Activated naive CD8-positive, alpha-beta T cell treated with anti-CD3 and anti-CD28 coated beads for 36 hours (primary cell): Measurements from ENCODE around the gene ZNF282. TPM values are rescaled to one million over a fixed set of nuclear protein-coding genes. Genes with fewer than 3 reads are reported as not detected.

Experiments used
- DNase-seq: peaks from one replicate; pipeline ENCODE4 v3.0.0; 2021
- H3K27ac Mint-ChIP-seq: one replicate; pipeline ENCODE4 v1.8.0; 2022; ENCODE audit warnings: mild to moderate bottlenecking, moderate library complexity, mixed read lengths
- H3K27me3 Mint-ChIP-seq: one replicate; pipeline ENCODE4 v1.8.0; 2022; ENCODE audit warnings: mild to moderate bottlenecking, mixed read lengths
- H3K36me3 Mint-ChIP-seq: one replicate; pipeline ENCODE4 v1.8.0; 2021; ENCODE audit warnings: mild to moderate bottlenecking, mixed read lengths
- H3K4me1 Mint-ChIP-seq: one replicate; pipeline ENCODE4 v1.8.0; 2021; ENCODE audit warnings: mixed read lengths
- H3K4me3 Mint-ChIP-seq: one replicate; pipeline ENCODE4 v1.8.0; 2022; ENCODE audit warnings: mild to moderate bottlenecking, moderate library complexity, mixed read lengths
- H3K9me3 Mint-ChIP-seq: one replicate; pipeline ENCODE4 v1.8.0; 2022; ENCODE audit warnings: mixed read lengths
- total RNA-seq, 2 experiments: library from RNA; stranded (reverse); gene quantifications; one replicate each; pipeline ENCODE4 v1.2.3, GENCODE V29; 2021

ZNF282 gene
- total RNA-seq, result 10 to 100 TPM; 30.7 to 30.8 TPM

- Mint-ChIP-seq H3K27ac (peak within 1 kb of the TSS; percentile 84), H3K4me1 (peaks cover 34% of the 10 kb centered on the region), H3K27me3 (no peaks in the 10 kb centered on the region), H3K9me3 (no peaks in the 10 kb centered on the region), H3K4me3 (peak within 1 kb of the TSS; percentile 92), H3K36me3 (peaks cover 24% of the 10 kb centered on the region)
- DNase-seq, result peak; percentile 87
Measured at GRCh38 chr7:149195180-149196150, at the start of gene ZNF282. Gene ZNF282, plus strand, starts transcription at chr7:149195546. Its CDS starts 44 bp downstream, at chr7:149195590.

- H3K9me3 Mint-ChIP-seq, result no peaks in the 10 kb centered on the region
- peak within 1 kb of the TSS; percentile 93 for H3K4me3 Mint-ChIP-seq
- H3K27me3 Mint-ChIP-seq, result no peaks in the 10 kb centered on the region
- peak within 1 kb of the TSS; percentile 95 for H3K27ac Mint-ChIP-seq
- peak; percentile 84 for DNase-seq
- peaks cover 27% of the 10 kb centered on the region for H3K4me1 Mint-ChIP-seq
- peaks cover 4% of the 10 kb centered on the region for H3K36me3 Mint-ChIP-seq
Measured at GRCh38 chr7:149147072-149147751, 48.1 kb upstream of the ZNF282 start, which contains the start of gene ZNF398. Gene ZNF398, plus strand, starts transcription at chr7:149147453. Its CDS starts 290 bp downstream, at chr7:149147743.

GRCh38 chr7:149147752-149148653, 47.3 kb upstream of the ZNF282 start:
- peaks cover 2% of the 10 kb centered on the region for H3K36me3 Mint-ChIP-seq
- peak; percentile 65 for DNase-seq
- H3K9me3 Mint-ChIP-seq, result no peaks in the 10 kb centered on the region
- peaks cover 27% of the 10 kb centered on the region for H3K4me1 Mint-ChIP-seq
- no peaks in the 10 kb centered on the region for H3K27me3 Mint-ChIP-seq
- peak overlapping the region; percentile 90 for H3K4me3 Mint-ChIP-seq
- peak overlapping the region; percentile 80 for H3K27ac Mint-ChIP-seq

- H3K27ac Mint-ChIP-seq, result no peak overlapping the region
Measured at GRCh38 chr7:149150981-149151380, 44.4 kb upstream of the ZNF282 start.

GRCh38 chr7:149153346-149153745, 42.0 kb upstream of the ZNF282 start:
- Mint-ChIP-seq H3K9me3 (no peaks in the 10 kb centered on the region), H3K36me3 (peaks cover 24% of the 10 kb centered on the region), H3K27ac (no peak overlapping the region), H3K4me3 (no peak overlapping the region), H3K27me3 (no peaks in the 10 kb centered on the region), H3K4me1 (peaks cover 22% of the 10 kb centered on the region)
- DNase-seq, result no peak

More at GRCh38 chr7:149150981-149151380, 44.4 kb upstream of the ZNF282 start:
- no peak overlapping the region for H3K4me3 Mint-ChIP-seq
- no peaks in the 10 kb centered on the region for H3K27me3 Mint-ChIP-seq
- no peaks in the 10 kb centered on the region for H3K9me3 Mint-ChIP-seq
- DNase-seq, result no peak
- H3K4me1 Mint-ChIP-seq, result peaks cover 21% of the 10 kb centered on the region
- peaks cover 11% of the 10 kb centered on the region for H3K36me3 Mint-ChIP-seq

GRCh38 chr7:149154056-149154455, 41.3 kb upstream of the ZNF282 start:
- H3K27ac Mint-ChIP-seq, result no peak overlapping the region
- no peaks in the 10 kb centered on the region for H3K27me3 Mint-ChIP-seq
- H3K4me1 Mint-ChIP-seq, result peaks cover 16% of the 10 kb centered on the region
- DNase-seq, result no peak
- no peaks in the 10 kb centered on the region for H3K9me3 Mint-ChIP-seq
- no peak overlapping the region for H3K4me3 Mint-ChIP-seq
- H3K36me3 Mint-ChIP-seq, result peaks cover 22% of the 10 kb centered on the region

- Mint-ChIP-seq H3K27me3 (no peaks in the 10 kb centered on the region), H3K4me1 (peaks cover 14% of the 10 kb centered on the region), H3K27ac (no peak overlapping the region), H3K9me3 (no peaks in the 10 kb centered on the region), H3K4me3 (no peak overlapping the region), H3K36me3 (peaks cover 34% of the 10 kb centered on the region)
- no peak for DNase-seq
Measured at GRCh38 chr7:149156898-149157297, 38.4 kb upstream of the ZNF282 start.

GRCh38 chr7:149161241-149161848, 34.0 kb upstream of the ZNF282 start:
- H3K4me1 Mint-ChIP-seq, result peaks cover 12% of the 10 kb centered on the region
- no peak overlapping the region for H3K27ac Mint-ChIP-seq
- no peaks in the 10 kb centered on the region for H3K9me3 Mint-ChIP-seq
- no peaks in the 10 kb centered on the region for H3K27me3 Mint-ChIP-seq
- no peak for DNase-seq
- H3K4me3 Mint-ChIP-seq, result no peak overlapping the region
- peaks cover 34% of the 10 kb centered on the region for H3K36me3 Mint-ChIP-seq

- Mint-ChIP-seq H3K9me3 (no peaks in the 10 kb centered on the region), H3K4me1 (no peaks in the 10 kb centered on the region), H3K36me3 (peaks cover 17% of the 10 kb centered on the region), H3K4me3 (no peak overlapping the region), H3K27ac (no peak overlapping the region), H3K27me3 (no peaks in the 10 kb centered on the region)
- DNase-seq, result no peak
Measured at GRCh38 chr7:149166142-149166541, 29.2 kb upstream of the ZNF282 start.

- Mint-ChIP-seq H3K27me3 (no peaks in the 10 kb centered on the region), H3K4me1 (no peaks in the 10 kb centered on the region), H3K4me3 (no peak overlapping the region), H3K27ac (no peak overlapping the region), H3K36me3 (peaks cover 13% of the 10 kb centered on the region), H3K9me3 (no peaks in the 10 kb centered on the region)
- no peak for DNase-seq
Measured at GRCh38 chr7:149166630-149167352, 28.6 kb upstream of the ZNF282 start.

GRCh38 chr7:149171892-149172533, 23.3 kb upstream of the ZNF282 start:
- H3K27me3 Mint-ChIP-seq, result no peaks in the 10 kb centered on the region
- peak overlapping the region; percentile 42 for H3K27ac Mint-ChIP-seq

GRCh38 chr7:149172534-149172920, 22.8 kb upstream of the ZNF282 start:
- H3K27me3 Mint-ChIP-seq, result no peaks in the 10 kb centered on the region
- no peak overlapping the region for H3K4me3 Mint-ChIP-seq
- peaks cover 4% of the 10 kb centered on the region for H3K36me3 Mint-ChIP-seq
- DNase-seq, result no peak
- peak overlapping the region; percentile 42 for H3K27ac Mint-ChIP-seq
- H3K9me3 Mint-ChIP-seq, result no peaks in the 10 kb centered on the region
- H3K4me1 Mint-ChIP-seq, result no peaks in the 10 kb centered on the region

More at GRCh38 chr7:149171892-149172533, 23.3 kb upstream of the ZNF282 start:
- Mint-ChIP-seq H3K4me1 (no peaks in the 10 kb centered on the region), H3K9me3 (no peaks in the 10 kb centered on the region), H3K4me3 (no peak overlapping the region), H3K36me3 (no peaks in the 10 kb centered on the region)
- DNase-seq, result no peak

- DNase-seq, result no peak
- Mint-ChIP-seq H3K9me3 (no peaks in the 10 kb centered on the region), H3K27me3 (no peaks in the 10 kb centered on the region), H3K4me1 (no peaks in the 10 kb centered on the region), H3K4me3 (no peak overlapping the region), H3K36me3 (peaks cover 16% of the 10 kb centered on the region), H3K27ac (no peak overlapping the region)
Measured at GRCh38 chr7:149175150-149175549, 20.2 kb upstream of the ZNF282 start.
